Activated CD8-positive, alpha-beta memory T cell treated with anti-CD3 and anti-CD28 coated beads for 1 hour (primary cell): ENCODE measurements around the gene CCNF.

Experiments
- DNase-seq, 2 donors: peaks; one replicate each; pipeline ENCODE4 v3.0.0-alpha.2; 2020; ENCODE audit warnings: low read depth in 1 of 2; ENCODE audit errors: extremely low read depth in 1 of 2

Gene CCNF

DNA sequence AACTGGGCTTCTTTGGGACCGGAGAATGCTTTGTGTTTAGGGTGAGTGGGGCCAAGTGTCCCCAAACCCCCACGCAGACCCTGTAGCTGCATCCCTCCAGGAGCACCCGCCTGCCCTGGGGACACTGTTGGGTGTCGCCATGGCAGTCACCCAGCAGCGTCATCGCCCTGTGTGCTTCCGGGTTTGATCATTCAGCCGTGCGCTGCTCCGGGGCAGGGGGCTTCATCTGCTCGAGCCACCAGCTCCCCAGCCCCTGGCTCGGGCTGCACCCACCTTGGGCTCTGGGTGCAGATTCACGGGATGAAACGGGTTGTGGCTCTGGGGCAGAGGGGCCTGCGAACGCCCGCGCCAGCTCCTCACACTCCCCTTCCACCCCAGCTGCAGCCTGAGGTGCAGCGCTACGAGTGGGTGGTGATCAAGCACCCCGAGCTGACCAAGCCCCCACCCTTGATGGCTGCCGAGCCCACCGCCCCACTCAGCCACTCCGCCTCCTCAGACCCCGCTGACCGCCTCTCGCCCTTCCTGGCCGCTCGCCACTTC is 70.7 kb downstream of the CCNF start:
- no peak for DNase-seq

DNA sequence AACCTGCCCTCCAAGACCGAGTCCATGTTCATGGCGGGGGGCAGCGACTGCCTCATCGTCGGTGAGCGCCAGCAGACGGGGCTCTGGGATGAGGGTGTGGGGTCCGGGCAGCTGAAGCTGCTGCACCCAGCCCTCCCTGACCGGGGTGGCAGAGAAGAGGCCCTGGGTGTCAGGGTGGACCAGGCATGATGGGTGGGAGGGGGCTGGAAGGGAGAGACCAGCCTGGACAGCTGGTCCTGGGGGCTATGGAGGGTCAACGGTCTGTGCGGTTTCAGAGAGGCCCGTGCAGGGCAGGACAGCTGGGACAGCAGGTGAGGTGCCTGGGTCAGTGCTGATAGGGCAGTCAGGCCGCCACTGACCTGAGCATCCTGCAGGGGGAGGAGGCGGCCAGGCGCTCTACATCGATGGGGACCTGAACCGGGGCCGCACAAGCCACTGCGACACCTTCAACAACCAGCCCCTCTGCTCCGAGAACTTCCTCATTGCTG is 71.2 kb downstream of the CCNF start:
- DNase-seq = no peak

DNA sequence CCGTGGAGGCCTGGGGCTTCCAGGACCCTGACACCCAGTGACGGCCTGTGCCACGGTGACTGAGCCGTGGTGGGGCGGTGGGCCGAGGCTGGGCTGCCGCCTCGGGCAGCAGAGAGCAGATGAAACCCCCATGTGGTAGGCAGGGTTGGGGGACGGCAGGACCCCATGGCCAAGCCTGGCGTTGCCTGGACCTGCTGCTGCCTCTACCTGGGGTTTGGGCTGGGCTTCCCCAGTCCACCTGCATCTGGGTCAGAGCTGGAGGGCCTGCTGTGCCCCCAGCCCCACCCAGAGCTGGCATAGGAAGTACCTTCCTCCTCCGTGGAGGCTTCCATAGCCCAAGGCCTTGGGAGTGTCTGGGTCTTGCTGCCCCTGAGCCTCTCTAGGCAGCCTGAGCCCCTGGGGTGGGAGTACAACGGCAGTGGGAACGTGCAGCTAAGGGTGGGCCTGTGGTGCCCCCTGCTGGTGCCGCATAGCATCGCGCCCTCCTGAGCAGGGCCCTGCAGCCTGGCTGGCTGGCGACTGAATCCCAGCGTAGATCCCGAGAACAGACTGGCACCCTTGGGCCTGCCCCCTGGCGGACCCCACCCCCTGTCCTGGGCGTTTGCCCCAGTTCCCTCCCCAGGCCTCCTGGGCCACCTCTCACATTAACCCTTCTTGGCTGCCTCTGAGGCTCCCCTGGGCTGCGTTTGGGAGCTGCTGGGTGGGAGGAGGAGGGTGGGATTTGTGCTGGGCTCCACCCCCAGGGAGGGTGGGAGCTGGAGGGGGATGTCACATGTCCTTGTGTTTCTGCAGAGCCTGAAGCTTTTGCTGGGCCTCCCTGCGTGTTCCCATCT is 71.9 kb downstream of the CCNF start:
- peak; percentile 46 to 61 for DNase-seq

DNA sequence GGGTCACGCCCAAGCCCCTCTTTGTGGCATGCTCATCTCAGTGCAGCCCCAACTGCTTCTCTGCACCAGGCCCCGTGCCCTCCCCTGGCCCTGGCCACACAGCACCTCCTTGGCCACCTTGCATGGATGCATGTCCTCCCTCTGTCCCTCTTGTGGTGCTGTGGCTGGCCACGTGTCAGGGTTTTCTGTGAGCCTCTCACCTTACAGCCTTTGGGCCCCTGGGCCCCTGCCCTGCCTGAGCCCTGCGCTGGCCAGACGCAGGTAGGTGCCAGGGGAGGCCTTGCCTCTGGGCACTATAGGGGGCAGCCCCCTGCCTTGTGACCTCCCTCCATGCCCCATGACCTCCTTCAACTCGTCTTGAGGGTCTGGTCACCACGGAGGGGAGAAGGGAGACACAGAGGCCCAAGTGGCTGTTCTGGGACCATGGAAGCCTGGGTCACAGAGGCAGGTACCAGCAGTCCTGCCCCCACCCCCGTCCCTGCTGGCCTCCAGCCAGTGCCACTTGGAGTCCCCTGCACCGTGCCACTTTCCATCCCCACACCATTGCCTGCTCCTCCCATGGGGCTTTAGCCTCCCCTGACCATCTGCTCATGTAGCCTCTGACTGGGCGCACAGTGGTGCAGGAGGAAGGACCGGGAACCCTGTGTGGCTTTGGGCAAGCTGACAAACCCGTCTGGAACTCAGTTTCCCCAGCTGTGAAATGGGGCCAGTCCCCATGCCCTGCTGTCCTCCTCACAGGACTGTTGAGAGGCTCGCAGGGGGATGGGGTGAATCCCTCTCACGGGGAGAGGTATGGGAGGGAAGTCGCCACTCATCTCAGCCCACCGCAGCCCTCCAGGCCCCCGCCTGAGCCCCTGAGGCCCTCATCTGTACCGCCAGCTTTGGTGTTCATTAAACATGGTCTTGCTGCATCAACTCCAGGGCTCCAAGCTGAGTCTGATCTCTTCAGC is 73.0 kb downstream of the CCNF start:
- DNase-seq = no peak

DNA sequence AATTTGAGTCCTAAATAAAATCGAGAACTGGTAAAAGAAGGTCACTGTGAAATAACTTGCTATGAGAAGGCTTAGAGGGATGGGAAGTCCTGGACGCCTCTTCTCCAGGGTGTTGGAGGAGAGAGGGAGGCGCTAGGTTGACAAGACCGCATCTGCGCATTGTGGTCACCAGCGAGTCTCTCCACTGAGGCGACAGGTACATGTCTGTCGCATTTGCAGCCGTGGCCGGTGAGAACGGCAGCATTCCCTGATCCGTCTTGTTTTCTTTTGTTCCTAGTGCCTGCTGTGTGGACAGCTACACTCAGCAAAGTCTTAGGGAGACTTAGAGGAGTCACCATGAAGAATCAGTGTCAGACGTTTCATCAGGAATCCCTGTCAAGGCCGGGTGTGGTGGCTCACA is 76.4 kb downstream of the CCNF start:
- no peak for DNase-seq

DNA sequence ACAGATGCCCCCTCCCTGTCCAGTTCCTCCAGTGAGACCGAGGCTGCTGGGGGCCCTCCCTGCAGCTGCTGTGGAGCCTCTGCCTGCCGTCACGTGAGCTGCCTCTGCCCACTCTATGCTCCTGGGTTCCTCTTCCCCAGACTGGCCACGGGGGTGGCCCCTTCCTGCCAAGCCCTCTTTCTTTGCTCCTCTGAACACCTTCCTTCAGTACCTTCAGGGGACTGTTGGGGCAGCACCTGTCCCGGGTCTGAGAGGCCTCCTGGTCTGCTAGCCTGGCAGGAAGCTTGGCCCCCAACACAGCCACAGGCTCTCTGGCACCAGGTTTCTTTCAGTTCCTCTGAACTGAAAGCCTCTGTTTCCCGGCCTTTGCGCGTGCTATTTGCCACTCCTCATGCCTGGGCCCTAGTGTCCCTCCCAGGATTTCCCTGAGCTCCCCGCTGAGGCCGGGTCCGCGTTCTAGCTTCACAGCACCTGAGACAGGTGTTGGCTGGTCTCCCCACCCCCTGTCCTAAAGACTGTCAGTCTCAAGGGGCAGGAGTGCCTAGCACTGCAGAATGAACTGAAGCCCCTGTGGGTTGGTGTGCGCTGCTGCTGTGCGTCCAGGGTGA is 77.9 kb downstream of the CCNF start:
- no peak for DNase-seq

DNA sequence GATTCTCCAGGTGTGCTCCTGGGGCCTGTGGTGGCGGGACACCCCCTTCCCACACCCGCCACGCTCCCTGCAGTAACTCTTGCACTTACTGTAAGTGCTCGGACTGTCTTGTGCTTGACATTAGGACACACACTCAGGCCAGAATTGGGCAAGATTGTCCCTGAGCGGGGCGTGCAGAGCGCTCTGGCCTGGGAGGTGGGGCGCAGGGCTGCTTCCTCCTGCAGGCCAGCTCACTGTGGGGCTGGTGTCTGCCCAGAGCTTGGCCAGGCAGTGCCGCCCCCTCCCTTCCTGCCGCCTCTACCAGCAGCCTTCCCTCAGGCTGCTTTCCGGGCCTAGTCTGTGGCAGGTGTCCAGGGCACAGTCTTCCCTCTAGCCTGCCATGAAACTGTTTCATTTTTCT is 78.4 kb downstream of the CCNF start:
- DNase-seq = no peak
